Activated CD4-positive, alpha-beta T cell treated with anti-CD3 and anti-CD28 coated beads, Interleukin-2, Interleukin-6, amounts not matched to agents 100 ng/mL and 50 ng/mL, durations not matched to agents 16 hours and 8 hours (primary cell): ENCODE data around the gene ANP32E.

Experiments
- DNase-seq: peaks from one replicate; pipeline ENCODE4 v3.0.0-alpha.2; 2020

The ANP32E gene

GRCh38 chr1:150235852-150236613, at the start of gene ANP32E:
Gene ANP32E (minus strand): TSS chr1:150236112. CDS start chr1:150235786, 326 bp downstream.
- peak; percentile 98 for DNase-seq

- no peak for DNase-seq
These were observed 47.3 kb upstream of the ANP32E start for GRCh38 chr1:150283260-150283659.

GRCh38 chr1:150282558-150282958, 46.6 kb upstream of the ANP32E start:
- no peak for DNase-seq

DNA sequence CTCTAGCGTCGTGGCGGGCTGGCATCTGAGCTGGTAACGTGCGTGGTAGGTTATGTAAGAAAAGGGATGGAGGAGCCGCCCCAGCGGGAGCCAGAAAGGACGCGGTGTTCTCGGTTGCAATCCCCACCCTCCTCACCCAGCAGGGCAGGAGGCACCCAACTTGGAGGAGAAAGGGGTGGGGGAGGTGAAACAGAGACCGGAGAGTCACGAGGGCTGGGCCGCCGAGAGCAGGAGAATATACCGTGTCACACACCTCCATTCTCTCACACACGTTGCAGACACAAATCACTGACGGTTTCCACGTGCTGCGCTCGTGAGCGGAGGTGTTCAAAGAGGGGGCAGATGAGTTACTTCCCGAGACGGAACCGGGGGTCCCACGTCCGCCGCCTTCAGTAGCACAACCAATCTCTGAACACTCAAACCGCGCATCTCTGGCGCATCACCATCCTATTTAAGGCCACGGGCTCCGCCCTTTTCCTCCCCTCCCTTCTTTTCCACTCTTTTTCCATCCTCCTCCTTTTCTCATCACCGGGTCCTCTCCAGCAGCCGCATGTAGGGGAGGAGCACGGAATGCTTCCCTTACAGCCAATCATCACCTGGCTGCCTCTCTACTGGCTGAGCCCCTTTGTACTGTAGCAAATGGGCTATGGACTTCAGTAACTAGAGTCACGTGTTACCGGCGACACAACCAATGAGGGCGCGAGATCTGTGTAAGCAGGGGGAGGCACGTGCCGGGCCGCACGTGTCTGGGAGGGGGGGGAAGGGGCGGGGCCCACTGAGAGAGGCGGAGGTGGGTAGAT, 46.0 kb upstream of the ANP32E start, which contains the start of gene CIART:
Gene CIART, plus strand, starts transcription at position 797 of the 800 bp plus-strand sequence. CDS start 714 bp downstream, outside the sequence.
- peak; percentile 79 for DNase-seq

GRCh38 chr1:150281221-150281757, 45.4 kb upstream of the ANP32E start:
- DNase-seq = peak; percentile 64

GRCh38 chr1:150280138-150280707, 44.3 kb upstream of the ANP32E start:
- no peak for DNase-seq

- peak; percentile 18 for DNase-seq
These were observed 37.4 kb upstream of the ANP32E start for GRCh38 chr1:150273311-150273710.

DNA sequence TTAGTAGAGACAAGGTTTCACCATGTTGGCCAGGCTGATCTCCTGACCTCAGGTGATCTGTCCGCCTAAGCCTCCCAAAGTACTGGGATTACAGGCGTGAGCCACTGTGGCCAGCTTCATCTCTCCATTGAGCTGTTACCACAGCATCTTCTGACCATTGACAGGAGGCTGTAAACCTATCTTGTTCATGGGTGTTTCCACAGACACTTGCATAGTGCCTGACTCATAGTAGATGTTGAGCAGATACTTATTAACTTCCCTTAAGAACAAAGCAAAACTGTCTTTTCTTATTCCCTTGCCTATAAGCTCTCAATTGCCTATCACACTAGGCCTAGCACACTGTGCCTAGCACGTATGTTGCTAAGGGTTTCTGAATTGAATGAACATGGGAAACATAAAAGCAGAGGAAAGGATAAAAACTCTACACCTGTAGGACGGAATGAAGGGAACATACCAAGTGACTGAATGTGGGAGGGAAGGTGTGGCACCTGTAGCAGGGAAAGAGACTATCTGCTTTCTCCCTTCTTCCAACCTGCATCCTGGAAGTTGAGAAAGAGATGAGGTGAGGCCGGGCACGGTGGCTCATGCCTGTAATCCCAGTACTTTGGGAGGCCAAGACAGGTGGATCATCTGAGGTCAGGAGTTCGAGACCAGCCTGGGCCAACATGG, 35.5 kb upstream of the ANP32E start:
- DNase-seq = no peak

GRCh38 chr1:150269451-150269850, 33.5 kb upstream of the ANP32E start:
- no peak for DNase-seq

- peak; percentile 98 for DNase-seq
These were observed 32.9 kb upstream of the ANP32E start, which contains the start of gene APH1A for GRCh38 chr1:150268705-150269403. Gene APH1A (minus strand): TSS chr1:150269016. CDS start chr1:150268810, 206 bp downstream.

DNA sequence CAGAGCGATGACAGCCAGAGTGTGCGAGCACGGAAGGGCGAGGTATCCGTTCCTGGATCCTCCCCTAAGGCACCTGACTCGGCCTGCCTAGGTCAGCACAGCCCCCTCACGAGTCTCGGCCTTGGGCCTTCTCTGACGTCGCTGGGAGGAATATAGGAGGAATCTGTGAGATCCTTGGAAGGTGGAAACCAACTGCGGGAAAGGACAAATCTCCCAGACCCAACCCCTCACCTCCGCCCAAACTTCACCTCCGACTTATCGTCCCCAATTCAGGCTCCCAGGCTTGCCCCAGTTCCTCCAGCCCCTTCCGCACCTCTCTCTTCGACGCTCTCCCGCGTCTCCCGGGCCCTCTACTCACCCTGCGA, 32.4 kb upstream of the ANP32E start:
- peak; percentile 39 for DNase-seq

GRCh38 chr1:150267896-150268295, 32.0 kb upstream of the ANP32E start:
- no peak for DNase-seq

- no peak for DNase-seq
These were observed 27.6 kb upstream of the ANP32E start for GRCh38 chr1:150263549-150263948.

DNA sequence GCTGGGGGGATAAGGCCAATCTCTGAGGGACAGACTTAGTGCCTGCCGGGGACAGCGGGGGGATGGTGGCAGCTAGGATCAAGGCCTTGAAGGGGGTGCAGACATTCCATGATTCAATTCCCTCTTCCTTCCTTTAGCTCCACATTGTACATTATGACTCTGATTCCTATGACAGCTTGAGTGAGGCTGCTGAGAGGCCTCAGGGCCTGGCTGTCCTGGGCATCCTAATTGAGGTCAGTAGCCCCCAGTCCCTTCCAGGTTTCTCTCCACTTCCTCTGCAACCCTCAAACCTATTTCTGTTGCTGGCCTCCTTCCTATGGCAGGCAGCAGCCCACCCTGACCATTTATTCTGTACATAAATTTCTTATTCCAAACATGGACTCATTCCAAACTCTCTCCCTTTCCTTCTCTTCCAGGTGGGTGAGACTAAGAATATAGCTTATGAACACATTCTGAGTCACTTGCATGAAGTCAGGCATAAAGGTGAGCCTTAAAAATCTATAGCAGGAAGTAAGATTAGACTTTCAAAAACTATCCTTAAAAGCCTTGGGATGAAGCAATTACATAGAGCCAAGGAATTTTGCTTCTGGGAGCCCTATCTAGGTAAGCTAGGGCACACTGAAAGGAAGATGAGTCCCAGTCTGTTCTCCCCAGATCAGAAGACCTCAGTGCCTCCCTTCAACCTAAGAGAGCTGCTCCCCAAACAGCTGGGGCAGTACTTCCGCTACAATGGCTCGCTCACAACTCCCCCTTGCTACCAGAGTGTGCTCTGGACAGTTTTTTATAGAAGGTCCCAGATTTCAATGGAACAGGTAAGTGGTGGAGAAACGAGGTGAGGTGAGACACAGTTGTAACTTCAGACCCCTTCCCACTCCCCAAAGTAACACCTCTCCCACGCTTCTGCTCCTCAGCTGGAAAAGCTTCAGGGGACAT, 26.7 kb upstream of the ANP32E start:
- no peak for DNase-seq

GRCh38 chr1:150261367-150261766, 25.5 kb upstream of the ANP32E start:
- DNase-seq = no peak

- DNase-seq = no peak
These were observed 24.1 kb upstream of the ANP32E start for GRCh38 chr1:150259758-150260669.

GRCh38 chr1:150259217-150259616, 23.3 kb upstream of the ANP32E start:
- no peak for DNase-seq

- no peak for DNase-seq
These were observed 22.0 kb upstream of the ANP32E start, which contains the start of gene CA14 for GRCh38 chr1:150257624-150258585. Gene CA14 (plus strand): TSS chr1:150257774. CDS start chr1:150258129, 355 bp downstream.
